Naive thymus-derived CD4-positive, alpha-beta T cell (primary cell): ENCODE measurements around the gene MAP7D1. TPM values are rescaled to one million over a fixed set of nuclear protein-coding genes. Genes with fewer than 3 reads are reported as not detected.

ENCODE experiments used
- ATAC-seq: fragments of 150-1000 bp; cut with Tn5 transposase; 2 replicates; pipeline ENCODE4 v1.10.0; 2021; ENCODE audit warnings: mild to moderate bottlenecking, moderate library complexity
- CTCF ChIA-PET: fragments of 350-600 bp; sonication (Branson Sonifier 250); formaldehyde crosslinking; loops from one replicate; lab custom pipeline; 2021; ENCODE audit warnings: antibody characterized with exemption; lab: Charles Lee
- POLR2A ChIA-PET: fragments of 350-600 bp; sonication (Branson Sonifier 250); formaldehyde crosslinking; loops from one replicate; lab custom pipeline; 2021; ENCODE audit warnings: antibody characterized with exemption, inconsistent platforms; lab: Charles Lee
- DNase-seq, 9 donors: peaks; one replicate each; pipeline versions ENCODE4 v3.0.0 to v3.0.0-alpha.2; 2020 to 2022; ENCODE audit warnings: mixed read lengths in 1 of 9
- H3K27ac ChIP-seq: one replicate; pipeline ENCODE4 v1.7.0; 2013; ENCODE audit warnings: mild to moderate bottlenecking, low read depth, low read length, moderate library complexity
- H3K27me3 ChIP-seq, 2 donors: one replicate each; pipeline ENCODE4 v1.7.0; 2013; ENCODE audit warnings: low read length in 2 of 2, mild to moderate bottlenecking in 2 of 2, moderate library complexity in 2 of 2; ENCODE audit not compliant: control insufficient read depth in 2 of 2, insufficient read depth in 2 of 2
- H3K36me3 ChIP-seq, 3 experiments: 1 replicate in 2 of 3; 2 replicates in 1 of 3; pipeline ENCODE4 v1.7.0; 2013; ENCODE audit warnings: low read length in 3 of 3, mild to moderate bottlenecking in 3 of 3, moderate library complexity in 1 of 3; ENCODE audit not compliant: insufficient read depth in 3 of 3, control insufficient read depth in 2 of 3
- H3K4me1 ChIP-seq, 2 donors: one replicate each; pipeline ENCODE4 v1.7.0; 2013; ENCODE audit warnings: low read length in 2 of 2, mild to moderate bottlenecking in 2 of 2, moderate library complexity in 1 of 2; ENCODE audit not compliant: control insufficient read depth in 2 of 2, insufficient read depth in 2 of 2
- H3K4me3 ChIP-seq: 2 replicates; pipeline ENCODE4 v1.7.0; 2013; ENCODE audit warnings: mild to moderate bottlenecking, low read length
- H3K9me3 ChIP-seq, 3 experiments: 1 replicate in 2 of 3; 2 replicates in 1 of 3; pipeline ENCODE4 v1.7.0; 2013; ENCODE audit warnings: low read length in 3 of 3; ENCODE audit not compliant: control insufficient read depth in 2 of 3
- H3K27ac Mint-ChIP-seq, 9 donors: one replicate each; pipeline ENCODE4 v1.8.0; 2020 to 2022; ENCODE audit warnings: mixed read lengths in 9 of 9, mild to moderate bottlenecking in 8 of 9, moderate library complexity in 5 of 9, inconsistent platforms in 2 of 9
- H3K27me3 Mint-ChIP-seq, 5 donors: one replicate each; pipeline ENCODE4 v1.8.0; 2021 to 2022; ENCODE audit warnings: mixed read lengths in 5 of 5, mild to moderate bottlenecking in 1 of 5
- H3K36me3 Mint-ChIP-seq, 5 donors: one replicate each; pipeline ENCODE4 v1.8.0; 2020 to 2022; ENCODE audit warnings: mixed read lengths in 5 of 5, mild to moderate bottlenecking in 3 of 5, inconsistent platforms in 1 of 5
- H3K4me1 Mint-ChIP-seq, 7 donors: one replicate each; pipeline ENCODE4 v1.8.0; 2020 to 2022; ENCODE audit warnings: mixed read lengths in 7 of 7, mild to moderate bottlenecking in 3 of 7, inconsistent platforms in 1 of 7
- H3K4me3 Mint-ChIP-seq, 10 donors: one replicate each; pipeline ENCODE4 v1.8.0; 2020 to 2022; ENCODE audit warnings: mild to moderate bottlenecking in 10 of 10, mixed read lengths in 10 of 10, moderate library complexity in 6 of 10, inconsistent platforms in 2 of 10
- H3K9me3 Mint-ChIP-seq, 11 donors: one replicate each; pipeline ENCODE4 v1.8.0; 2020 to 2022; ENCODE audit warnings: mixed read lengths in 11 of 11, mild to moderate bottlenecking in 4 of 11, inconsistent platforms in 1 of 11, moderate library complexity in 1 of 11
- intact Hi-C, 2 donors: fragments of 100-400 bp; cut with micrococcal nuclease; formaldehyde crosslinking; loops; one replicate each; pipeline ENCODE4 v1.15.1; 2023
- polyA plus RNA-seq, 2 donors: library from polyadenylated mRNA; unstranded; fragments of 300-500 nt; fragmentation: Illumina TruSeq; gene quantifications; one replicate each; pipeline ENCODE4 v1.2.3, GENCODE V29; 2021
- total RNA-seq, 6 experiments: library from RNA in 5 of 6; stranded (reverse) in 5 of 6; gene quantifications; 1 replicate in 5 of 6; 2 replicates in 1 of 6; pipeline ENCODE4 v1.2.3 and lab custom pipeline; 2021 to 2026

The MAP7D1 gene
- total and polyA plus RNA-seq, 7 experiments from 2014 or later = 15.2 to 257 (median 232) TPM

DNA sequence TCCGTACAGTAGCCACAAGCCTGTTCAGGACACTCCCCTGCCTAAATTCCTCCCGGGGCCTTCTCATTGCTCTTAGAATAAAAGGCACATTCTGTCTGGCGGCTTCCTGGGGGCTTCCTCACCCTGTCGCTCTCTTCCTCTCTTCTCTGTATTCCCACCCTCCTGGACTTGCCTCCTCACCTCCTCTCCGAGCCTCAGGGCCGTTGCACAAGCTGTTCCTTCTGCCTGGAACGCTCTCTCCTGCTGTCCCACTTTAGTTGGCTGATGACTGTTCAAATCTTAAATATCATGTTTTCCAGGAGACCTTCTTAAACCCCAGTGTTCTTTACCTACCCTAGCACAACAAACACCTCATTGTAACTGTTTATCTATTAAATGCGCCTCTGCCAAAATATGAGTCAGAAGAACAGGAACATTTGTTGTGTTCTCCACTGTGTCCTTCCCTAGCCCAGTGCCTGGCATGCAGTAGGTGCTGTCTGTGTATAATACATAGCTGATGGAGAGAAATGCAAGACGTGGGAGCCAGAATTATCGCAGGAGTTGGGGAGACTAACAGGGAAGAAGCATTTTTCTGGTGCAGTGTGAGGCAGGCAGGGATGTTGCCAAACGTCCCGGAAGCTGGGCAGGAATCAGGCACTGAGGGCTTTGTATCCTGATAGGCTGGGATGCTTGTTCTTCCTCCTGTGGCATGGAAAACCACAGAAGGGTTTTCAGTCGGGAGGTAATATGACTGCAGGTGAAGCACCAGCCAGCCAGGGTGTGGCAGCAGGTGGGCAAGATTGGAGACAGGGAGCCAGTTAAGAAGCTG, 44.2 kb downstream of the MAP7D1 start:
- H3K27me3 ChIP-seq = no peaks in the 10 kb centered on the region
- no peaks in the 10 kb centered on the region for H3K9me3 Mint-ChIP-seq
- H3K9me3 ChIP-seq = no peaks in the 10 kb centered on the region
- ChIA-PET CTCF (no interaction called here), POLR2A (no interaction called here)
- H3K4me3 Mint-ChIP-seq = no peak overlapping the region
- peak overlapping the region in 2 of 9 donors; percentile 26 to 51 for H3K27ac Mint-ChIP-seq
- ATAC-seq = no peak
- intact Hi-C loops = no loop called here
- H3K36me3 Mint-ChIP-seq = peaks cover 0 to 3% (median 0%) of the 10 kb centered on the region in 5 donors
- H3K4me1 Mint-ChIP-seq = peaks cover 0 to 2% (median 0%) of the 10 kb centered on the region in 7 donors
- peaks cover 0 to 4% (median 0%) of the 10 kb centered on the region in 5 donors for H3K27me3 Mint-ChIP-seq
- DNase-seq = no peak
- no peaks in the 10 kb centered on the region for H3K4me1 ChIP-seq
- no peak overlapping the region for H3K27ac ChIP-seq
- H3K4me3 ChIP-seq = no peak overlapping the region
- H3K36me3 ChIP-seq = no peaks in the 10 kb centered on the region

DNA sequence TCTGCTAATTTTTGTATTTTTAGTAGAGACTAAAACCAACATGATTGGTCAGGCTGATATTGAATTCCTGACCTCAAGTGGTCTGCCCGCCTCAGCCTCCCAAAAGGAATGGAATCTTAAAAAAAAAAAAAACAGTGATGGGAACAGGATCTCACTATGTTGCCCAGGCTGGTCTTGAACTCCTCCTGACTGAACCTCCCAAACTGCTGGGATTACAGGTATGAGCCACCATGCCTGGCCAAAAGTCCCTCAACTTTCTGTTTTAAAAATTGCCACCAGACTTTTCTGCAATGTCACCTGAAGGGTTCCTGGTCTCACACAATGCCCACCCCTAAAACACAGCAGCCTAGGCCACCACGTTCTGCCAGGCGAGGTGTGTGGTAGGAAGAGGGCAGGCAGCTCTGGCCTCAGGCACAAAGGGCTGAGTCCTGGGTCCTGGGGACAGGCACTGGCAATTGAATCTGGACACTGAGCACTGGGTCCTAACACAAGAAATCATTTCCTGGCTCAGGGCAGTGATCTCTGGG, 47.1 kb downstream of the MAP7D1 start:
- peaks cover 0 to 4% (median 0%) of the 10 kb centered on the region in 5 donors for H3K27me3 Mint-ChIP-seq
- no peak for DNase-seq
- H3K9me3 ChIP-seq = no peaks in the 10 kb centered on the region
- ChIA-PET CTCF (no interaction called here), POLR2A (interaction anchor here (0.6 kb wide), 1 partner anchor 54 kb away, joined by 3 read pairs; no protein-coding TSS in a partner anchor)
- H3K27me3 ChIP-seq = no peaks in the 10 kb centered on the region
- ATAC-seq = peak; percentile 38
- H3K27ac Mint-ChIP-seq = no peak overlapping the region
- H3K4me1 Mint-ChIP-seq = peaks cover 0 to 5% (median 0%) of the 10 kb centered on the region in 7 donors
- no peak overlapping the region for H3K27ac ChIP-seq
- H3K4me3 Mint-ChIP-seq = no peak overlapping the region
- peaks cover 0 to 3% (median 0%) of the 10 kb centered on the region in 5 donors for H3K36me3 Mint-ChIP-seq
- intact Hi-C loops = no loop called here
- H3K4me3 ChIP-seq = no peak overlapping the region
- H3K36me3 ChIP-seq = no peaks in the 10 kb centered on the region
- H3K4me1 ChIP-seq = no peaks in the 10 kb centered on the region
- H3K9me3 Mint-ChIP-seq = no peaks in the 10 kb centered on the region

DNA sequence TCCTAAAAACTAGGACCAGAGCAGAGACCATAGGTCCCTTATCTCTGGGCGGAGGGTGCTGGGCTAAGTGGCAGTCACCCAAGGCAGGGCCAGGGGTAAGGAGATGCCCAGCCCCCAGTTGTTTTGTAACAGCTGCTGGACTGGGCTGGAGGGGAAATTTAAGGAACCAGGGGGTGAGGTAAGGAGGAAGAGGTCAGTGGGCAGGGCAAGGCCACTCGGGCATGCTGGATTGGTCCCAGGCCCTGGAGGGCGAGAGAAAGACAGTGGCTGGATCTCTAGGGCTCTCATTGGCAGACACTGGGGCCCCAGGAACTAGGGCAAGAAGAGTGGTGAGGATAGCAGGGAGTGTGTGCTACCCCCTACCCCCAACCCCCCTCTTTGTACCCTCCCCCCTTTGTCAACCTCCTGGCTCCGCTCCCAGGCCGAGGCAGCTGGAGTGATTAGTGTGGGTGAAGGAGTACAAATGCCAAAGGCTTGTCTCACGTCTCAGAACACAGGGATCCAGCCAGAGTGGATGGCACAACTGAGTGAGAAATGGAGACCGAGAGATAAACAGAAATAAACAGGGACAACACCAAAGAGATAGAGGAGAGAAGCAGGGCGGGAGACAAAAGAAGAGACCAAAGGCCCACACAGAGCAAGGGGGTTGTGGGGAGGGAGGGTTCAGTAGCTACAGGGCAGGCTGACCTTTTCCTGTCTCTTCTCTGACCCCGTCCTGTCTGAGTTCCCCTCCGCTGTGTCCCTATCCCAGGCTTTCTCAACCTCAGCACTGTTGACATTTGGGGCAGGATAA, 47.8 kb downstream of the MAP7D1 start:
- intact Hi-C loops = no loop called here
- Histone ChIP-seq H3K4me3 (no peak overlapping the region), H3K27me3 (no peaks in the 10 kb centered on the region), H3K27ac (no peak overlapping the region), H3K36me3 (no peaks in the 10 kb centered on the region), H3K9me3 (no peaks in the 10 kb centered on the region), H3K4me1 (no peaks in the 10 kb centered on the region)
- ATAC-seq (peak; percentile 90), DNase-seq (no peak)
- peaks cover 0 to 3% (median 0%) of the 10 kb centered on the region in 5 donors for H3K36me3 Mint-ChIP-seq
- H3K9me3 Mint-ChIP-seq = no peaks in the 10 kb centered on the region
- CTCF ChIA-PET = no interaction called here
- H3K4me1 Mint-ChIP-seq = peaks cover 0 to 5% (median 0%) of the 10 kb centered on the region in 7 donors
- H3K27ac Mint-ChIP-seq = no peak overlapping the region
- H3K4me3 Mint-ChIP-seq = no peak overlapping the region
- POLR2A ChIA-PET = interaction anchor here (0.6 kb wide), 1 partner anchor 55 kb away, joined by 3 read pairs; no protein-coding TSS in a partner anchor
- H3K27me3 Mint-ChIP-seq = peaks cover 0 to 4% (median 0%) of the 10 kb centered on the region in 5 donors

DNA sequence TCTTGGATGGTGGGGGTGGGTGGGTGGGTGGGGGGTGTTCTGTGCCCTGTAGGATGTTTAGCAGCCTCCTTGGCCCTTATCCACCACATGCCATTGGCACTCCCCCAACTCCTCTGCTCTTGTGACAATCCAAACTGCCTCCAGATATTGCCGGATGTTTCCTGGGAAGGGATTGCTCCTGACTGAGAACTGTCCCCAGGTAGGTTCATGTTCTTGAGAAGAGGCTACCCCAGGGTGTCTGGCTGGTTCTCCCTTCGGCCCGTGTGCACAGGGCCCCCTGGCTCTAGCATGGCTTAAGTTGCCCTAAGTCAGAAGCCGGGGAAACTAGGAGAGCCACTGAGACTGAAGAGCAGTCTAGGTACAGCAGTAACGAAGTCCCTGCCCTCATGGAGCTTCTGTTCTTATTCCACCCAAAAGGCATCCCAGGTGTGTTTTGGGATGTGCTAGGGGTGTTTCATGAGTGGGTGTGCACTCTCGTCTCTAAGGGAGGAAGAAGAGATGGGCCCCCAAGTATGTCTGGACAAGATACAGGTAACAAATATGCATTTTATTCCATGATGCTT, 48.5 kb downstream of the MAP7D1 start:
- POLR2A ChIA-PET = no interaction called here

DNA sequence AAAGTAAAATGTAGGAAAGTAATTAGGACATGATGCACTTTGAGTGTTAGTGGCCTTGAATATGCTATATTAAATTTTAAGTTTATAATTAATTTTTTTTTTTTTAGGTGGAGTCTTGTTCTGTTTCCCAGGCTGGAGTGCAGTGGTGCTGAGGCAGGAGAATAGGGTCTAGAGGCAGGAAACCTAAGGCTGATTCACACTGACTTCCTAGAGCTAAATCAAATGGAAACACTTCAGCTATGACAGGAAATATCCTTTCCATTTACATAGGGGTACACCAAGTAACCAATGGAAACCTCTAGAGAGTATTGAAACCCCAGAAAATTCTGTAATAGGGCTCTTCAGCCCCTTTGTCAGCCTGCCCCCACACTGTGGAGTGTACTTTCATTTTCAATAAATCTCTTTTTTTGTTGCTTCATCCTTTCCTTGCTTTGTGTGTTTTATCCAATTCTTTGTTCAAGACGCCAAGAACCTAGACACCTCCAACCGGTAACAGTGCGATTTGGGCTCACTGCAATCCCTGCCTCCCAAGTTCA, 50.4 kb downstream of the MAP7D1 start:
- CTCF ChIA-PET = no interaction called here
- POLR2A ChIA-PET = no interaction called here

More for the DNA sequence above, 48.5 kb downstream of the MAP7D1 start:
- no peaks in the 10 kb centered on the region for H3K4me1 ChIP-seq
- DNase-seq (no peak), ATAC-seq (no peak)
- H3K27me3 Mint-ChIP-seq = peaks cover 0 to 4% (median 0%) of the 10 kb centered on the region in 5 donors
- H3K9me3 ChIP-seq = no peaks in the 10 kb centered on the region
- no peaks in the 10 kb centered on the region for H3K9me3 Mint-ChIP-seq
- intact Hi-C loops = no loop called here
- H3K4me3 Mint-ChIP-seq = no peak overlapping the region
- no peaks in the 10 kb centered on the region for H3K36me3 ChIP-seq
- CTCF ChIA-PET = no interaction called here
- peaks cover 0 to 3% (median 0%) of the 10 kb centered on the region in 5 donors for H3K36me3 Mint-ChIP-seq
- H3K27me3 ChIP-seq = no peaks in the 10 kb centered on the region
- peaks cover 0 to 6% (median 0%) of the 10 kb centered on the region in 7 donors for H3K4me1 Mint-ChIP-seq
- no peak overlapping the region for H3K4me3 ChIP-seq
- no peak overlapping the region for H3K27ac Mint-ChIP-seq
- H3K27ac ChIP-seq = no peak overlapping the region

DNA sequence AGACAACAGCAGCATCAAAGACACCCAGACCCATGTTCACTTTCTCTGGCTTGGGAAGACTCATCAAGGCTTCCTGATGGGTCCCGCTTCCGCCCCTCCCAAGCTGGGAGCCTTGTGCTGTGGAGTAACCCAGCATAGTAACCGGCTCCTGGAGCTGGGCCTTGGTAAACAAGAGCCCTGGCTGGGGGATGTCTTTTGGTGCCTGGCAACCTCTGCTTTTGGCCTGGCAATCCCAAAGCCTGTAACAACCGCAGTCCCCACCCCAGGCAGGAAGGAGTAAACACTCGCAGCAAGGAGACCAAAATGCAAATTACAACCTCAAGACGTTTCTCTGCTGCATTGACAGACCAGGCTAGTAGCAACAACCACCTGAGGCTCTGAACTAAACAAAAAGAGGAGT, 51.4 kb downstream of the MAP7D1 start:
- CTCF ChIA-PET = no interaction called here
- Mint-ChIP-seq H3K27me3 (no peaks in the 10 kb centered on the region), H3K27ac (no peak overlapping the region), H3K4me3 (no peak overlapping the region), H3K4me1 (peaks cover 0 to 11% (median 0%) of the 10 kb centered on the region in 7 donors), H3K9me3 (no peaks in the 10 kb centered on the region), H3K36me3 (no peaks in the 10 kb centered on the region)
- no peaks in the 10 kb centered on the region for H3K4me1 ChIP-seq
- H3K27me3 ChIP-seq = no peaks in the 10 kb centered on the region
- DNase-seq = no peak
- no peaks in the 10 kb centered on the region for H3K36me3 ChIP-seq
- no peaks in the 10 kb centered on the region for H3K9me3 ChIP-seq
- no peak overlapping the region for H3K27ac ChIP-seq
- intact Hi-C loops = no loop called here
- H3K4me3 ChIP-seq = no peak overlapping the region
- POLR2A ChIA-PET = no interaction called here
- ATAC-seq = no peak

More for the DNA sequence above, 50.4 kb downstream of the MAP7D1 start:
- no peaks in the 10 kb centered on the region for H3K36me3 Mint-ChIP-seq
- Histone ChIP-seq H3K27me3 (no peaks in the 10 kb centered on the region), H3K4me3 (no peak overlapping the region), H3K36me3 (no peaks in the 10 kb centered on the region), H3K4me1 (no peaks in the 10 kb centered on the region), H3K9me3 (no peaks in the 10 kb centered on the region), H3K27ac (no peak overlapping the region)
- ATAC-seq = no peak
- intact Hi-C loops = no loop called here
- H3K9me3 Mint-ChIP-seq = no peaks in the 10 kb centered on the region
- H3K27ac Mint-ChIP-seq = no peak overlapping the region
- peaks cover 0 to 11% (median 0%) of the 10 kb centered on the region in 7 donors for H3K4me1 Mint-ChIP-seq
- no peak overlapping the region for H3K4me3 Mint-ChIP-seq
- no peaks in the 10 kb centered on the region for H3K27me3 Mint-ChIP-seq
- DNase-seq = no peak
